HG03196 (cell line): Measurements from ENCODE around the gene TP53RK.

Experiments used
- ATAC-seq: cut with Tn5 transposase; IDR thresholded peaks from one replicate; pipeline ENCODE4 v1.9.1; 2021; ENCODE audit not compliant: unreplicated experiment

The TP53RK gene

GRCh38 chr20:46689082-46689753 is at the start of gene TP53RK:
Gene TP53RK, minus strand, starts transcription at chr20:46689444. Its CDS starts 30 bp downstream, at chr20:46689414.
- peak; percentile 96 for ATAC-seq

DNA sequence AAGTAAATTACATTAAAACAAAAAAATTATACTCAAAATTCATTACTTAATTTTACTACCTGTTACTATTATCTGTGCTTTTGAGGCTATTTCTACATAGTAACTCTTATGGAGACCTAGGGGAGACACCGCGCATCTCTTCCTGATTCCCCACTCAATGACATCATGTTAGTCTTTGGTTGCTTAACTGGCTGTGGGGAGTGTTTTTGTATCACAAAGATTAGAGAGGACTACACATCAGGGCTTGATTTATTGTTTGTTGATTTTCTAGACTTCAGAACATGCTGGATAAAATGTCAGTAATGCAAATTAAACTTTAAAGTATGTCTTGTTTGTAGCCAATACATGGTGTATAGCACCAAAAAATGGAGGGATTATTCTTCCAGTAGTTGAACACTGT is 46.2 kb upstream of the TP53RK start:
- ATAC-seq = no peak

GRCh38 chr20:46731770-46732169 is 42.5 kb upstream of the TP53RK start:
- no peak for ATAC-seq

DNA sequence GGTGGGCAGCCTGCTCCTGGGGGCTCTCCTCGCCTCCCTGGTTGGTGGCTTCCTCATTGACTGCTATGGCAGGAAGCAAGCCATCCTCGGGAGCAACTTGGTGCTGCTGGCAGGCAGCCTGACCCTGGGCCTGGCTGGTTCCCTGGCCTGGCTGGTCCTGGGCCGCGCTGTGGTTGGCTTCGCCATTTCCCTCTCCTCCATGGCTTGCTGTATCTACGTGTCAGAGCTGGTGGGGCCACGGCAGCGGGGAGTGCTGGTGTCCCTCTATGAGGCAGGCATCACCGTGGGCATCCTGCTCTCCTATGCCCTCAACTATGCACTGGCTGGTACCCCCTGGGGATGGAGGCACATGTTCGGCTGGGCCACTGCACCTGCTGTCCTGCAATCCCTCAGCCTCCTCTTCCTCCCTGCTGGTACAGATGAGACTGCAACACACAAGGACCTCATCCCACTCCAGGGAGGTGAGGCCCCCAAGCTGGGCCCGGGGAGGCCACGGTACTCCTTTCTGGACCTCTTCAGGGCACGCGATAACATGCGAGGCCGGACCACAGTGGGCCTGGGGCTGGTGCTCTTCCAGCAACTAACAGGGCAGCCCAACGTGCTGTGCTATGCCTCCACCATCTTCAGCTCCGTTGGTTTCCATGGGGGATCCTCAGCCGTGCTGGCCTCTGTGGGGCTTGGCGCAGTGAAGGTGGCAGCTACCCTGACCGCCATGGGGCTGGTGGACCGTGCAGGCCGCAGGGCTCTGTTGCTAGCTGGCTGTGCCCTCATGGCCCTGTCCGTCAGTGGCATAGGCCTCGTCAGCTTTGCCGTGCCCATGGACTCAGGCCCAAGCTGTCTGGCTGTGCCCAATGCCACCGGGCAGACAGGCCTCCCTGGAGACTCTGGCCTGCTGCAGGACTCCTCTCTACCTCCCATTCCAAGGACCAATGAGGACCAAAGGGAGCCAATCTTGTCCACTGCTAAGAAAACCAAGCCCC is 36.2 kb upstream of the TP53RK start:
- ATAC-seq = no peak

GRCh38 chr20:46724343-46724959 is 35.2 kb upstream of the TP53RK start:
- no peak for ATAC-seq

- no peak for ATAC-seq
Observed at GRCh38 chr20:46723039-46723438, 33.8 kb upstream of the TP53RK start.

DNA sequence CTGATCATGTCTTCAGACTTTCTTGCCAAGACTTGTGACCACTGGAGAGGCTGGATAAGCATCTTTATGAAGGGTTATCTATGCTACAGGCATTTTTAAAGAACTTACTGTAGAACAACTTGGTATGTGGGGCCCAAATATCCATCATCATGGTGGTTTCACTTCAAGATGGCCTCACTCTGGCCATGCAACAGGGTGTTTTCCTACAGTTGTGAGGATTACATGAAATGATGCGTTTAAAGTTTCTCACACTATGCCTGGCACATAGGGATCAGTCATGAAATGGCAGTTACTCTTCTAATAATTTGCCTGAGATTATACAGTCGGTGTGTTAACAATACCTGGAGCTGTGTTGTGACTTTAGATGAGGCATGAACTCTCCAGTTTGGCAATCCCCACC is 33.2 kb upstream of the TP53RK start:
- no peak for ATAC-seq

GRCh38 chr20:46721476-46721875 is 32.2 kb upstream of the TP53RK start:
- ATAC-seq = no peak

- ATAC-seq = no peak
Observed at GRCh38 chr20:46720776-46721425, 31.7 kb upstream of the TP53RK start.

DNA sequence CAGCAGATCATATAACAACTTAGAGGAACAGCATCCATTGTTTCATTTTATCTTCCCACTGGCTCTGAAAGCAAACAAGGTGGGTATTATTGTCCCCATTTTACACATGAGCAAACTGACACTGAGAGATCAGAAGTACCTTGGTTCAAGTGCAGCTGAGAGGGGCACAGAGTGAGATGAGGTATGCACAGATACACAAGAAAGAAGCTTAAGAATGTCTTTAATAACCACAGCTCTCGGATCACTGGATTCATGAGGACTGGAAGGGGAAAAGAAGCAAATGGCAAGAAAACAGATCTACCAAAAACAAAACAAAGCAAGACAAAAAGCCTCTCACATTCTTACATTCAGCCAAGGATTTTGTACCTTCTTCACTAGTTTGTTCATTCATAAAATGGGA is 30.8 kb upstream of the TP53RK start:
- ATAC-seq = no peak

- no peak for ATAC-seq
Observed at GRCh38 chr20:46717818-46718541, 28.7 kb upstream of the TP53RK start.

DNA sequence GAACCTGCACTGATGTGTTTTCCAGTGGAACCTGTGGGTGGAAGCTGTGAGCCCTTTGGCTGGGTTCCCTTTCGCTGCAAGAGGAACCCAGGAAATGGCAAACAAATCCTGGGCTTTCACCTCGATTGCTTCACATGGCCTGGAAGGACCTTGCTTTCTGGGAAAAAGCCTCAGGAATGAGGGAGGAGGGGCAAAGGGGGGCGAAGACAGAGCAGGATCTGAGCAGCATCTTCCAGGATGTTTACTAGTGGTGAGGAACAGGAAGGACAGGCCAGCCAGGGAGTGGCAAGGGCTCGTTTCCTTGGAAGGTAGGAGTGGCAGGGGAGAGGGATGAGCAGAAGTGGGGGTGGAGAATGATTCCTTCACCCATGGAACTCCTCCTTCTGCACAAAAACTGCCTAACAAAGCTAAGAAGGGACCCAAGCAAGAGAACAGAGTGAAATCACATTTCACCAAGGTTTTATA is 26.1 kb upstream of the TP53RK start:
- no peak for ATAC-seq

- no peak for ATAC-seq
Observed at GRCh38 chr20:46713957-46714834, 25.0 kb upstream of the TP53RK start.

- ATAC-seq = no peak
Observed at GRCh38 chr20:46712056-46712636, 22.9 kb upstream of the TP53RK start.

- ATAC-seq = no peak
Observed at GRCh38 chr20:46710153-46710913, 21.1 kb upstream of the TP53RK start.

DNA sequence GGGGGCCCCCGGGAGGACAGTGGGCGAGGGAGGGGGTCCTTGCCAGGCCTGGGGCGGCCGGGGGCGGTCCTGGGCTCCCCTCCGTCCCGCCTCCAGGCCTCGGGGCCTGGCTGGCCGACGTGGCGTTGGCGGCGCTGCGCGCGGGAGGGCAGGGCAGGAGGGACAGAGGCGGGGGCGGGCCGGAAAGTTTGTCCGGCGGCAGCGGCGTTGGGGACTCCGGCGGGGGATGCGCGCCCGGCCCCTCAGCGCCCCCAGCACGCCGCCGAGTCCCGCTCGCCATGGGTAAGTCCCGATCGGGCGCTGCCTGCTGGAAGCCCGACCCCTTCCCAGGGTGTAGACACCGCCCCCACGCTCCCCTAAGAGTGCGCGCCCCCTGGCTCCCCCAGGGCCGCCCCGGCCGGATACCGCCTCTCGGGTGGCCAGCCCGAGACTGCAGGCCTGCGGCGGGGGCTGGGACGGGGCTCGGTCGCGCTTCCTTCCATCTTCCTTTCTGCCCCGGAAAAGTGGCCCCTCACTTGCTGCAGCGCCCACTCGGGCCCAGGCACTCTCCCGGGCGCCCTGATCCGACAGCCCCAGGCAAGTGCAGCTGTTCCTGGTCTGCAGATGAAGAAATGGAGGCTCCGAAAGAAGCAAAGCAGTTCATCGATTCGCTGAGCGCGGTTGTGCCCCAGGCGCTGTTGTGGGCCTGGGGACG is 20.4 kb upstream of the TP53RK start, which contains the start of gene SLC2A10:
Gene SLC2A10 (plus strand): TSS at position 191 of the 694 bp plus-strand sequence. CDS start 88 bp downstream, at position 279.
- ATAC-seq = no peak

GRCh38 chr20:46709055-46709458 is 19.8 kb upstream of the TP53RK start:
- ATAC-seq = no peak
